Measurements from ENCODE around the gene ATXN1. TPM values are rescaled to one million over a fixed set of nuclear protein-coding genes. Genes with fewer than 3 reads are reported as not detected.

ATXN1 gene
- total RNA-seq (2022) (16.6 and 19.7 TPM in 2 replicates), Bru-seq, nascent RNA (percentile 60 among the genes with signal in this experiment), BruChase-seq, experiment 1, labeled RNA remaining after a 6-hour chase (percentile 58 among the genes with signal in this experiment), BruChase-seq, experiment 2, labeled RNA remaining after a 2-hour chase (percentile 58 among the genes with signal in this experiment)
- long read RNA-seq, partial matches to known transcripts = 0 of 2 reads
- long read RNA-seq, other reads (novel, unspliced or antisense) = 2 of 2 reads

- Mint-ChIP-seq H3K4me3 (ENCODE audit: low read depth, unreplicated experiment) (peak within 1 kb of the TSS; percentile 83), H3K36me3 (ENCODE audit: insufficient read depth, unreplicated experiment) (peaks cover 40% of the 10 kb centered on the region), H3K27me3 (ENCODE audit: unreplicated experiment) (no peaks in the 10 kb centered on the region), H3K27ac (ENCODE audit: unreplicated experiment) (peak within 1 kb of the TSS; percentile 85), H3K9me3 (ENCODE audit: low read depth, unreplicated experiment) (no peaks in the 10 kb centered on the region), H3K4me1 (ENCODE audit: low read depth, unreplicated experiment) (peaks cover 12% of the 10 kb centered on the region)
- intact Hi-C loops (cut with micrococcal nuclease; ENCODE audit: unreplicated experiment) = loop anchor here (5.0 kb wide), 2 partner anchors 183 to 248 kb away; no protein-coding TSS in a partner anchor
- DNase-seq = peak; percentile 21
- TF ChIP-seq CTCF (IDR thresholded peaks at IDR 0.05; ENCODE audit: unreplicated experiment) = no peak
- CTCF ChIA-PET = interaction anchor here (0.6 to 1.2 kb wide), 7 partner anchors 9 to 250 kb away, joined by 3 to 5 read pairs (median 3); no protein-coding TSS in a partner anchor
- no TSS peak for BruUV-seq (replicated peaks)
These were observed at the start of gene ATXN1 for GRCh38 chr6:16760516-16761470. ATXN1 (minus strand) TSS chr6:16761460.

GRCh38 chr6:16810411-16810810 lies 49.2 kb upstream of the ATXN1 start:
- Mint-ChIP-seq H3K9me3 (ENCODE audit: low read depth, unreplicated experiment) (peaks cover 10% of the 10 kb centered on the region), H3K4me3 (ENCODE audit: low read depth, unreplicated experiment) (no peak overlapping the region), H3K27me3 (ENCODE audit: unreplicated experiment) (no peaks in the 10 kb centered on the region), H3K27ac (ENCODE audit: unreplicated experiment) (no peak overlapping the region), H3K36me3 (ENCODE audit: insufficient read depth, unreplicated experiment) (no peaks in the 10 kb centered on the region), H3K4me1 (ENCODE audit: low read depth, unreplicated experiment) (peaks cover 7% of the 10 kb centered on the region)
- no peak for TF ChIP-seq CTCF (IDR thresholded peaks at IDR 0.05; ENCODE audit: unreplicated experiment)
- DNase-seq = no peak
- CTCF ChIA-PET = no interaction called here
- intact Hi-C loops (cut with micrococcal nuclease; ENCODE audit: unreplicated experiment) = no loop called here
- no TSS peak for BruUV-seq (replicated peaks)

- Mint-ChIP-seq H3K27me3 (ENCODE audit: unreplicated experiment) (no peaks in the 10 kb centered on the region), H3K27ac (ENCODE audit: unreplicated experiment) (no peak overlapping the region), H3K36me3 (ENCODE audit: insufficient read depth, unreplicated experiment) (no peaks in the 10 kb centered on the region), H3K9me3 (ENCODE audit: low read depth, unreplicated experiment) (peaks cover 10% of the 10 kb centered on the region), H3K4me3 (ENCODE audit: low read depth, unreplicated experiment) (no peak overlapping the region), H3K4me1 (ENCODE audit: low read depth, unreplicated experiment) (peaks cover 8% of the 10 kb centered on the region)
- CTCF ChIA-PET = no interaction called here
- intact Hi-C loops (cut with micrococcal nuclease; ENCODE audit: unreplicated experiment) = no loop called here
- no TSS peak for BruUV-seq (replicated peaks)
- TF ChIP-seq CTCF (IDR thresholded peaks at IDR 0.05; ENCODE audit: unreplicated experiment) = no peak
- DNase-seq = no peak
These were observed 48.6 kb upstream of the ATXN1 start for GRCh38 chr6:16809753-16810358.

GRCh38 chr6:16807956-16808355 lies 46.7 kb upstream of the ATXN1 start:
- DNase-seq = no peak
- peaks cover 8% of the 10 kb centered on the region for H3K9me3 Mint-ChIP-seq (ENCODE audit: low read depth, unreplicated experiment)
- TF ChIP-seq CTCF (IDR thresholded peaks at IDR 0.05; ENCODE audit: unreplicated experiment) = no peak
- no peaks in the 10 kb centered on the region for H3K36me3 Mint-ChIP-seq (ENCODE audit: insufficient read depth, unreplicated experiment)
- no peak overlapping the region for H3K4me3 Mint-ChIP-seq (ENCODE audit: low read depth, unreplicated experiment)
- no peaks in the 10 kb centered on the region for H3K27me3 Mint-ChIP-seq (ENCODE audit: unreplicated experiment)
- CTCF ChIA-PET = interaction anchor here (0.6 kb wide), 1 partner anchor 375 kb away, joined by 5 read pairs; no protein-coding TSS in a partner anchor
- peaks cover 8% of the 10 kb centered on the region for H3K4me1 Mint-ChIP-seq (ENCODE audit: low read depth, unreplicated experiment)
- intact Hi-C loops (cut with micrococcal nuclease; ENCODE audit: unreplicated experiment) = no loop called here
- no TSS peak for BruUV-seq (replicated peaks)
- H3K27ac Mint-ChIP-seq (ENCODE audit: unreplicated experiment) = no peak overlapping the region

Measured in Calu3 (cell line).